Ectodermal cell (in vitro differentiated cells): ENCODE results near the gene RALA. TPM values are rescaled to one million over a fixed set of nuclear protein-coding genes. Genes with fewer than 3 reads are reported as not detected.
A peak's percentile ranks its signal among the peaks of the same experiment; 100 is the strongest.

Experiments used
- H3K27ac ChIP-seq: 2 replicates; pipeline ENCODE4 v1.7.0; 2013; ENCODE audit warnings: mild to moderate bottlenecking, low read depth, low read length; ENCODE audit not compliant: insufficient read depth, poor library complexity, severe bottlenecking
- H3K27me3 ChIP-seq: 2 replicates; pipeline ENCODE4 v1.7.0; 2013; ENCODE audit warnings: mild to moderate bottlenecking, low read length; ENCODE audit not compliant: insufficient read depth, control insufficient read depth, poor library complexity, severe bottlenecking
- H3K36me3 ChIP-seq: one replicate; pipeline ENCODE4 v1.7.0; 2013; ENCODE audit warnings: low read length; ENCODE audit not compliant: control insufficient read depth, insufficient read depth
- H3K4me1 ChIP-seq: one replicate; pipeline ENCODE4 v1.7.0; 2013; ENCODE audit warnings: low read length; ENCODE audit not compliant: control insufficient read depth, insufficient read depth
- H3K4me3 ChIP-seq: 2 replicates; pipeline ENCODE4 v1.7.0; 2013; ENCODE audit warnings: low read depth, low read length, control low read depth; ENCODE audit not compliant: insufficient read depth
- H3K9me3 ChIP-seq: 2 replicates; pipeline ENCODE4 v1.7.0; 2013; ENCODE audit warnings: mild to moderate bottlenecking, low read length, moderate library complexity; ENCODE audit not compliant: control insufficient read depth
- WGBS, 2 experiments: methylation state at CpG; one replicate each; pipeline ENCODE4 v1.1.7; 2013; ENCODE audit warnings: missing lambda C conversion rate in 2 of 2; 5-methylcytosine and 5-hydroxymethylcytosine counted together
- polyA plus RNA-seq, 4 experiments: library from polyadenylated mRNA; stranded (reverse); fragments of 50-300 nt; gene quantifications; one replicate each; pipeline ENCODE4 v1.2.3, GENCODE V29; 2013

The RALA gene
- polyA plus RNA-seq (2013, experiment 1 of 4), result 62.0 TPM
- polyA plus RNA-seq (2013, experiment 2 of 4), result 63.7 TPM
- 45.8 TPM for polyA plus RNA-seq (2013, experiment 3 of 4)
- polyA plus RNA-seq (2013, experiment 4 of 4), result 51.4 TPM

DNA sequence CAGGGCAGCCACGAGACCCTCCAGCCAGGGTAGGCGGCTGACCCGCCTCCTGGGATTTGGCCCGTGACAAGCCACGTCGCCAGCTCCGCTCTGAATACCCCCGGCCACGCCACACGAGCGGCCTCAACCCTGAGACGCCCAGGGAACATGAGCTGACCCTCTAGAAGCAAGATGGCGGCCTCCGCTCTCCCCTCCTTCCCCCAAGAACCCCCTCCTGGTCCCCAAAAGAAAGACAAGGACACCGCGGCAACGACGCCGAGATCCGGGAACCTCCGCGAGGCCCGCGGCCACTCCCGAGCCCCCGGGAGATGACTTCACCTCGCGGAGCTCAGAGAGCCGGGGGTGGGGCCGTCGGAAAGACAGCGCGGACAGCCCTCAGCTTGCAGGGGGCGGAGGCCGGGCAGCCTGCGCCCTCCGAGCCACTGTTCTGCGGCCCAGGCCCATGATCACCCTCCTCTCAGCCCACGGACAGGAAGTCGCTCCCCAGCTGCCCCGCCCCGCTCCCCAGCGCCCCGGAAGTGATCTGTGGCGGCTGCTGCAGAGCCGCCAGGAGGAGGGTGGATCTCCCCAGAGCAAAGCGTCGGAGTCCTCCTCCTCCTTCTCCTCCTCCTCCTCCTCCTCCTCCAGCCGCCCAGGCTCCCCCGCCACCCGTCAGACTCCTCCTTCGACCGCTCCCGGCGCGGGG, at the start of gene RALA:
TSS of gene RALA (plus strand) at position 526 of the 685 bp plus-strand sequence. CDS start 63,096 bp downstream, outside the sequence.
- Histone ChIP-seq H3K4me1 (peaks cover 19% of the 10 kb centered on the region), H3K9me3 (no peaks in the 10 kb centered on the region), H3K4me3 (peak within 1 kb of the TSS; percentile 91), H3K36me3 (no peaks in the 10 kb centered on the region), H3K27me3 (no peaks in the 10 kb centered on the region), H3K27ac (peak within 1 kb of the TSS; percentile 98)
- WGBS, 2 experiments, result 0% methylated on average over 56 of the region's 56 CpGs

GRCh38 chr7:39574673-39575349, 48.6 kb upstream of the RALA start:
- no peaks in the 10 kb centered on the region for H3K9me3 ChIP-seq
- WGBS, 2 experiments, result 80 to 95% methylated on average over 1 to 2 of the region's 2 CpGs
- H3K27me3 ChIP-seq, result no peaks in the 10 kb centered on the region
- peaks cover 20% of the 10 kb centered on the region for H3K36me3 ChIP-seq
- no peaks in the 10 kb centered on the region for H3K4me1 ChIP-seq
- no peak overlapping the region for H3K4me3 ChIP-seq
- no peak overlapping the region for H3K27ac ChIP-seq

DNA sequence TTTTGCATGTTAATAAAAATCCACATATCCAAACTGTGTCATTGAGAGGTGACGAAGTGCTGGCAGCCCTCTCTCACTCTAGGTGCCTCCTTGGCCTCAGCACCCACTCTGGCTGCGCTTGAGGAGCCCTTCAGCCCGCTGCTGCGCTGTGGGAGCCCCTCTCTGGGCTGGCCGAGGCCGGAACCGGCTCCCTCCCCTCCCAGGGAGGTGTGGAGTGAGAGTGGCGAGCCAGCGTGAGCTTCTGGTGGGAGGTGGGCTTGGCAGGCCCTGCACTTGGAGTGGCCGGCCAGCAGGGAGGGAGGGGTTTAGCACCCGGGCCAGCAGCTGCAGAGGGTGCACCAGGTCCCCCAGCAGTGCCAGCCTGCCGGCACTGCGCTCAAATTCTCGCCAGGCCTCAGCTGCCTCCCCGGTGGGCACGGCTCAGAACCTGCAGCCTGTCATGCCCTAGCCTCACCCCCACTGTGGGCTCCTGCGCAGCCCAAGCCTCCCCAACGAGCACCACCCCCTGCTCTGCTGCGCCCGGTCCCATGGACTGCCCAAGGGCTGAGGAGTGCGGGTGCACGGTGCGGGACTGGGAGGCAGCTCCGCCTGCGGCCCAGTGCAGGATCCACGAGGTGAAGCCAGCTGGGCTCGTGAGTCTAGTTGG, 46.0 kb upstream of the RALA start:
- no peaks in the 10 kb centered on the region for H3K9me3 ChIP-seq
- H3K4me1 ChIP-seq, result no peaks in the 10 kb centered on the region
- peaks cover 6% of the 10 kb centered on the region for H3K36me3 ChIP-seq
- H3K4me3 ChIP-seq, result no peak overlapping the region
- H3K27ac ChIP-seq, result no peak overlapping the region
- no peaks in the 10 kb centered on the region for H3K27me3 ChIP-seq
- WGBS, 2 experiments, result 93 to 94% methylated on average over 27 of the region's 27 CpGs

GRCh38 chr7:39580149-39580874, 43.1 kb upstream of the RALA start:
- H3K27ac ChIP-seq, result no peak overlapping the region
- H3K27me3 ChIP-seq, result no peaks in the 10 kb centered on the region
- 10 to 21% methylated on average over 5 to 8 of the region's 8 CpGs for WGBS, 2 experiments
- H3K4me3 ChIP-seq, result no peak overlapping the region
- H3K9me3 ChIP-seq, result no peaks in the 10 kb centered on the region
- H3K4me1 ChIP-seq, result no peaks in the 10 kb centered on the region
- no peaks in the 10 kb centered on the region for H3K36me3 ChIP-seq

GRCh38 chr7:39582536-39582935, 40.8 kb upstream of the RALA start:
- Histone ChIP-seq H3K4me1 (no peaks in the 10 kb centered on the region), H3K9me3 (no peaks in the 10 kb centered on the region), H3K36me3 (no peaks in the 10 kb centered on the region), H3K27me3 (no peaks in the 10 kb centered on the region), H3K4me3 (no peak overlapping the region), H3K27ac (no peak overlapping the region)
- WGBS, 2 experiments, result 88 to 93% methylated on average over 1 of the region's 2 CpGs

- 50 to 68% methylated on average over 2 of the region's 2 CpGs for WGBS, 2 experiments
- Histone ChIP-seq H3K4me1 (no peaks in the 10 kb centered on the region), H3K27me3 (no peaks in the 10 kb centered on the region), H3K4me3 (no peak overlapping the region), H3K27ac (no peak overlapping the region), H3K36me3 (no peaks in the 10 kb centered on the region), H3K9me3 (no peaks in the 10 kb centered on the region)
Observed at GRCh38 chr7:39583539-39583938, 39.8 kb upstream of the RALA start.

DNA sequence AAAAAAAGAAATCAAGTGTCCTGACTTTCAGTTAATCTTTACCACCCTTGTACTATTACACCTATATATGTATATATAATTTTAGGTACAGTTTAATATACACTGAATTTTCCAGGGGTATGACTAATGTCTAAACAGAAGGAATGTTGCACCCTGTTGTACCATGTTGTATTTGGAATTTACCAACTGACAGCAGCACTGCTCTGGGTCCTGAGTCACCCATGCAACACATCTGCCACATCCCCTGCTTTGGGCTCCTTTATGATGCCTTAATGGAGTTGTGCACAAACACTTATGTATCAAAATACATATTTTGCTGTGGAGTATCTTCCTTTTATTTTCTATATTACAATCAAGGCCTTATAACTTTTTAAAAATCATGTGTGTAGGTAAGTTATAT, 36.0 kb upstream of the RALA start:
- Histone ChIP-seq H3K27me3 (no peaks in the 10 kb centered on the region), H3K4me3 (no peak overlapping the region), H3K36me3 (no peaks in the 10 kb centered on the region), H3K4me1 (peaks cover 5% of the 10 kb centered on the region), H3K27ac (no peak overlapping the region), H3K9me3 (no peaks in the 10 kb centered on the region)

GRCh38 chr7:39588416-39588815, 35.0 kb upstream of the RALA start:
- 94% methylated on average over 1 to 5 of the region's 5 CpGs for whole genome bisulfite sequencing, 2 experiments
- Histone ChIP-seq H3K9me3 (no peaks in the 10 kb centered on the region), H3K27me3 (no peaks in the 10 kb centered on the region), H3K4me3 (no peak overlapping the region), H3K27ac (no peak overlapping the region), H3K4me1 (peaks cover 5% of the 10 kb centered on the region), H3K36me3 (no peaks in the 10 kb centered on the region)

- H3K4me1 ChIP-seq, result peaks cover 5% of the 10 kb centered on the region
Observed at GRCh38 chr7:39589323-39590111, 33.9 kb upstream of the RALA start.

More at GRCh38 chr7:39589323-39590111, 33.9 kb upstream of the RALA start:
- H3K4me3 ChIP-seq, result no peak overlapping the region
- H3K36me3 ChIP-seq, result no peaks in the 10 kb centered on the region
- H3K27ac ChIP-seq, result peak overlapping the region; percentile 18
- no peaks in the 10 kb centered on the region for H3K9me3 ChIP-seq
- no peaks in the 10 kb centered on the region for H3K27me3 ChIP-seq
- WGBS, 2 experiments, result 46 to 55% methylated on average over 7 of the region's 7 CpGs
